GM18507 (cell line): ENCODE data around the gene CRY1.
"Not testable (repeated sequence)": the region's sequence is repeated elsewhere in the genome, so short reads cannot be mapped to it uniquely, and the experiment has no call there.

ENCODE experiments used
- DNase-seq: peaks from one replicate; pipeline ENCODE4 v3.0.0; 2011; ENCODE audit warnings: low read depth; ENCODE audit not compliant: insufficient read length; ENCODE audit errors: extremely low spot score
- FAIRE-seq: peaks from 2 replicates; lab custom pipeline; 2011; peaks lifted over from hg19 to GRCh38; lab: Jason Lieb, UNC

CRY1 gene

GRCh38 chr12:107025671-107026070 lies 67.7 kb downstream of the CRY1 start:
- FAIRE-seq (no peak), DNase-seq (no peak)

GRCh38 chr12:107019546-107019945 lies 73.8 kb downstream of the CRY1 start:
- FAIRE-seq: no peak
- DNase-seq: no peak

- no peak for FAIRE-seq
Measured at GRCh38 chr12:107017042-107017441, 76.3 kb downstream of the CRY1 start.

GRCh38 chr12:107014055-107014454 lies 79.3 kb downstream of the CRY1 start:
- FAIRE-seq: no peak
- no peak for DNase-seq

More at GRCh38 chr12:107017042-107017441, 76.3 kb downstream of the CRY1 start:
- no peak for DNase-seq

- DNase-seq (no peak), FAIRE-seq (no peak)
Measured at GRCh38 chr12:107012736-107013425, 80.5 kb downstream of the CRY1 start.

GRCh38 chr12:107011519-107011918 lies 81.8 kb downstream of the CRY1 start:
- DNase-seq (no peak), FAIRE-seq (no peak)

- DNase-seq: no peak
- FAIRE-seq: no peak
Measured at GRCh38 chr12:107007411-107007810, 85.9 kb downstream of the CRY1 start.

- DNase-seq, FAIRE-seq: not testable (repeated sequence)
Measured at GRCh38 chr12:107002665-107003064, 90.7 kb downstream of the CRY1 start.

- FAIRE-seq: no peak
- DNase-seq: no peak
Measured at GRCh38 chr12:106999446-106999845, 93.9 kb downstream of the CRY1 start.

- DNase-seq (no peak), FAIRE-seq (no peak)
Measured at GRCh38 chr12:106997916-106998315, 95.4 kb downstream of the CRY1 start.

- not testable (repeated sequence) for DNase-seq, FAIRE-seq
Measured at GRCh38 chr12:106996102-106996501, 97.2 kb downstream of the CRY1 start.

GRCh38 chr12:106994579-106995220 lies 98.6 kb downstream of the CRY1 start:
- FAIRE-seq (no peak), DNase-seq (no peak)

GRCh38 chr12:106987846-106988245 lies 105.5 kb downstream of the CRY1 start:
- DNase-seq: no peak
- FAIRE-seq: no peak

- FAIRE-seq (peak; percentile 81), DNase-seq (peak; percentile 84)
Measured at GRCh38 chr12:106986625-106987389, 106.5 kb downstream of the CRY1 start, which contains the start of gene MTERF2. Gene MTERF2, minus strand, starts transcription at chr12:106987146. Its CDS starts 8,432 bp downstream, at chr12:106978714.

- DNase-seq (no peak), FAIRE-seq (no peak)
Measured at GRCh38 chr12:106986135-106986534, 107.2 kb downstream of the CRY1 start.

GRCh38 chr12:106985479-106985878 lies 107.9 kb downstream of the CRY1 start:
- FAIRE-seq: no peak
- DNase-seq: no peak

GRCh38 chr12:106984588-106985137 lies 108.7 kb downstream of the CRY1 start:
- FAIRE-seq (no peak), DNase-seq (no peak)

GRCh38 chr12:106982229-106982628 lies 111.1 kb downstream of the CRY1 start:
- DNase-seq (no peak), FAIRE-seq (no peak)

GRCh38 chr12:106981788-106982187 lies 111.6 kb downstream of the CRY1 start:
- DNase-seq: no peak
- FAIRE-seq: no peak

GRCh38 chr12:106980944-106981343 lies 112.4 kb downstream of the CRY1 start:
- DNase-seq: no peak
- no peak for FAIRE-seq
